HG03442 (cell line): ENCODE data around the gene PANK1.
"Not testable (repeated sequence)": the region's sequence is repeated elsewhere in the genome, so short reads cannot be mapped to it uniquely, and the experiment has no call there.

ENCODE experiments used
- ATAC-seq: cut with Tn5 transposase; IDR thresholded peaks from one replicate; pipeline ENCODE4 v1.9.1; 2021; ENCODE audit warnings: mild to moderate bottlenecking, moderate library complexity; ENCODE audit not compliant: unreplicated experiment

Gene PANK1

GRCh38 chr10:89622151-89622550 lies 22.9 kb downstream of the PANK1 start:
- no peak for ATAC-seq

- ATAC-seq = no peak
These were observed 23.6 kb downstream of the PANK1 start for GRCh38 chr10:89621438-89621837.

GRCh38 chr10:89620296-89620695 lies 24.7 kb downstream of the PANK1 start:
- not testable (repeated sequence) for ATAC-seq

GRCh38 chr10:89615824-89616223 lies 29.2 kb downstream of the PANK1 start:
- ATAC-seq = no peak

- ATAC-seq = no peak
These were observed 29.9 kb downstream of the PANK1 start for GRCh38 chr10:89615112-89615511.

GRCh38 chr10:89613582-89613981 lies 31.5 kb downstream of the PANK1 start:
- ATAC-seq = no peak

GRCh38 chr10:89611282-89611681 lies 33.8 kb downstream of the PANK1 start:
- ATAC-seq = no peak

- peak; percentile 97 for ATAC-seq
These were observed 35.2 kb downstream of the PANK1 start for GRCh38 chr10:89609833-89610346.

- no peak for ATAC-seq
These were observed 40.8 kb downstream of the PANK1 start for GRCh38 chr10:89604200-89604599.

- ATAC-seq = no peak
These were observed 42.1 kb downstream of the PANK1 start for GRCh38 chr10:89602919-89603318.

- no peak for ATAC-seq
These were observed 43.2 kb downstream of the PANK1 start for GRCh38 chr10:89601728-89602361.

GRCh38 chr10:89600041-89600440 lies 45.0 kb downstream of the PANK1 start:
- ATAC-seq = no peak

GRCh38 chr10:89593043-89593442 lies 52.0 kb downstream of the PANK1 start:
- ATAC-seq = no peak

- no peak for ATAC-seq
These were observed 52.5 kb downstream of the PANK1 start for GRCh38 chr10:89592539-89592938.

GRCh38 chr10:89591796-89592271 lies 53.2 kb downstream of the PANK1 start:
- no peak for ATAC-seq

GRCh38 chr10:89591111-89591795 lies 53.8 kb downstream of the PANK1 start:
- no peak for ATAC-seq

GRCh38 chr10:89590326-89590725 lies 54.7 kb downstream of the PANK1 start:
- ATAC-seq = no peak

- ATAC-seq = no peak
These were observed 55.8 kb downstream of the PANK1 start for GRCh38 chr10:89589101-89589720.

GRCh38 chr10:89588671-89589070 lies 56.4 kb downstream of the PANK1 start:
- ATAC-seq = no peak

- ATAC-seq = no peak
These were observed 63.0 kb downstream of the PANK1 start for GRCh38 chr10:89582022-89582421.

- ATAC-seq = no peak
These were observed 64.8 kb downstream of the PANK1 start for GRCh38 chr10:89580243-89580642.

- ATAC-seq = no peak
These were observed 68.3 kb downstream of the PANK1 start for GRCh38 chr10:89576696-89577095.
